Measurements from ENCODE around the gene KLHDC3. TPM values are rescaled to one million over a fixed set of nuclear protein-coding genes. Genes with fewer than 3 reads are reported as not detected.

KLHDC3 gene
- total and polyA plus RNA-seq, 9 of the 15 experiments (the other 6 are each of a cell fraction or from before 2014, with no cell fraction given) = 4.5 to 171 (median 107) TPM

DNA sequence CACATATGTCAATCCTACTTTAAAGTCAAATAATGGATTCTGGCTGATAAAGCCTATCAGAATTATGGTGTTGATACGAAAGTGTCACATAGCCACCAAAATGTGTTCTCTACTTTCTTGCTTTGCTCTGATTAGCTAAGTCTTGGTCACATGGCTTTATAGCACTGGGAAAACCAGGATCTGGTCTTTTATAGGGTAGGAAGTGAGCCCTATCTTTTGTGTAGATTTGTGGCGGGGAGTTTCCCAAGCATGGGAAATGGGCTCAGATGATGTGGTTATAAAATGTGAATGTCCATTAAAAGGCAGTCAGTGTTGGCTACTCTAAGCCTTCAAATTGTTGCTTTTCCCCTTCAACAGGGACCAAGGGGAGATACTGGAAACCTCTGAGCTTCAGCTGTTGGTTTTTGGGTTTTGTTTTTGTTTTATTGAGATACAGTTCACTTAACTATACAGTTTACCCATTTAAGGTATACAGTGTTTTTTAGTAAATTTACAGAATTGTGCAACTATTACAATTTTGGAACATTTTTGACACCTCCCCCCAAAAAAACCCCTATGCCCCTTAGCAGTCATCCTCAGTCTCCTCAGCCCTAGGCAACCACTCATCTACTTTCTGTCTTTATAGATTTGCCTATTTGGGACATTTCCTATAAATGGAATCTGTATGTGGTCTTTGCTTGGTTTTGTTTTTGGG is 19.6 kb downstream of the KLHDC3 start:
- intact Hi-C loops (cut with micrococcal nuclease) (no loop called here), in situ Hi-C loops (cut with MboI) (no loop called here)
- FAIRE-seq (no peak), DNase-seq (ENCODE audit: extremely low read depth in 1 of 4, low spot score in 3 of 4) (no peak), ATAC-seq (no peak)
- Histone ChIP-seq H2AFZ (ENCODE audit: low read depth, low read length) (no peak overlapping the region), H3K36me3 (ENCODE audit: control insufficient read depth, insufficient read depth, low read length) (peaks cover 72% of the 10 kb centered on the region), H3K9me1 (ENCODE audit: control insufficient read depth, insufficient read depth, low read length) (no peaks in the 10 kb centered on the region), H3K79me2 (ENCODE audit: control insufficient read depth, insufficient read depth, low read length) (no peaks in the 10 kb centered on the region), H3K9ac (ENCODE audit: insufficient read depth in 1 of 2, low read depth in 2 of 2, low read length in 2 of 2) (no peak overlapping the region), H3K27ac (ENCODE audit: extremely low read depth, low read depth, low read length) (no peak overlapping the region), H3K4me2 (ENCODE audit: insufficient read depth, low read length) (no peak overlapping the region), H3K9me3 (replicated peaks; ENCODE audit: control insufficient read depth, insufficient read depth, low read depth, low read length) (no peaks in the 10 kb centered on the region), H3K4me3 (no peak overlapping the region), H4K20me1 (replicated peaks; ENCODE audit: control insufficient read depth, insufficient read depth, low read length) (no peaks in the 10 kb centered on the region; the same call in 1 of the 2 replicates), H3K27me3 (ENCODE audit: control insufficient read depth in 2 of 2, insufficient read depth in 2 of 2, low read length in 2 of 2) (no peaks in the 10 kb centered on the region), H3K4me1 (replicated peaks in 1 of 2; ENCODE audit: control insufficient read depth in 2 of 2, insufficient read depth in 2 of 2, low read length in 2 of 2) (peaks cover 0 to 3% of the 10 kb centered on the region in 2 experiments; a peak in 1 of 5 replicates)
- CTCF ChIA-PET (ENCODE audit: low intra/inter-chr PET ratio) = no interaction called here
- BruUV-seq (replicated peaks) = no TSS peak
- 86% methylated on average over 2 of the region's 2 CpGs for WGBS (ENCODE audit: insufficient coverage, low coverage, missing lambda C conversion rate)
- POLR2A ChIA-PET = interaction anchor here (0.7 to 5.7 kb wide), 7 partner anchors 9 to 110 kb away, joined by 3 to 22 read pairs (median 5); partner anchors contain the start of genes KLHDC3, MEA1 and RRP36
- TF ChIP-seq HNRNPL (IDR thresholded peaks at IDR 0.05; ENCODE audit: low read depth, low read length) (no peak), PHB (CRISPR knock-in tag; IDR thresholded peaks at IDR 0.05) (no peak), SLC30A9 (CRISPR knock-in tag; IDR thresholded peaks at IDR 0.05) (no peak), KHSRP (IDR thresholded peaks at IDR 0.05) (no peak), ZFP36 (IDR thresholded peaks at IDR 0.05; ENCODE audit: low read depth, low read length, partially characterized antibody) (no peak), SUPT5H (IDR thresholded peaks at IDR 0.05) (0 out of 2 replicates have a peak, but pooled peaks have one; percentile 8), SREBF2 (CRISPR knock-in tag; IDR thresholded peaks at IDR 0.05) (no peak), FOXA1 (IDR thresholded peaks at IDR 0.05; ENCODE audit: borderline replicate concordance) (no peak), TFAM (CRISPR knock-in tag; conservative IDR thresholded peaks at IDR 0.05) (no peak), ZNF766 (CRISPR knock-in tag; conservative IDR thresholded peaks at IDR 0.05) (no peak), POLR2A (conservative IDR thresholded peaks at IDR 0.05) (0 out of 2 replicates have a peak, but pooled peaks have one; percentile 1), STAT5B (CRISPR knock-in tag; IDR thresholded peaks at IDR 0.05) (no peak), SETDB1 (IDR thresholded peaks at IDR 0.05; ENCODE audit: low read length) (no peak), ILK (tag; IDR thresholded peaks at IDR 0.05; ENCODE audit: borderline replicate concordance, low read depth) (no peak)
- TF ChIP-seq, protein P1, sequence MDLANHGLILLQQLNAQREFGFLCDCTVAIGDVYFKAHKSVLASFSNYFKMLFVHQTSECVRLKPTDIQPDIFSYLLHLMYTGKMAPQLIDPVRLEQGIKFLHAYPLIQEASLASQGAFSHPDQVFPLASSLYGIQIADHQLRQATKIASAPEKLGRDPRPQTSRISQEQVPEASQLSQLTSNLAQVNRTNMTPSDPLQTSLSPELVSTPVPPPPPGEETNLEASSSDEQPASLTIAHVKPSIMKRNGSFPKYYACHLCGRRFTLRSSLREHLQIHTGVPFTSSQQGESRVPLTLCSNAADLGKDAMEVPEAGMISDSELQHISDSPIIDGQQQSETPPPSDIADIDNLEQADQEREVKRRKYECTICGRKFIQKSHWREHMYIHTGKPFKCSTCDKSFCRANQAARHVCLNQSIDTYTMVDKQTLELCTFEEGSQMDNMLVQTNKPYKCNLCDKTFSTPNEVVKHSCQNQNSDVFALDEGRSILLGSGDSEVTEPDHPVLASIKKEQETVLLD (IDR thresholded peaks at IDR 0.05) = no peak
- TF ChIP-seq, protein P2, sequence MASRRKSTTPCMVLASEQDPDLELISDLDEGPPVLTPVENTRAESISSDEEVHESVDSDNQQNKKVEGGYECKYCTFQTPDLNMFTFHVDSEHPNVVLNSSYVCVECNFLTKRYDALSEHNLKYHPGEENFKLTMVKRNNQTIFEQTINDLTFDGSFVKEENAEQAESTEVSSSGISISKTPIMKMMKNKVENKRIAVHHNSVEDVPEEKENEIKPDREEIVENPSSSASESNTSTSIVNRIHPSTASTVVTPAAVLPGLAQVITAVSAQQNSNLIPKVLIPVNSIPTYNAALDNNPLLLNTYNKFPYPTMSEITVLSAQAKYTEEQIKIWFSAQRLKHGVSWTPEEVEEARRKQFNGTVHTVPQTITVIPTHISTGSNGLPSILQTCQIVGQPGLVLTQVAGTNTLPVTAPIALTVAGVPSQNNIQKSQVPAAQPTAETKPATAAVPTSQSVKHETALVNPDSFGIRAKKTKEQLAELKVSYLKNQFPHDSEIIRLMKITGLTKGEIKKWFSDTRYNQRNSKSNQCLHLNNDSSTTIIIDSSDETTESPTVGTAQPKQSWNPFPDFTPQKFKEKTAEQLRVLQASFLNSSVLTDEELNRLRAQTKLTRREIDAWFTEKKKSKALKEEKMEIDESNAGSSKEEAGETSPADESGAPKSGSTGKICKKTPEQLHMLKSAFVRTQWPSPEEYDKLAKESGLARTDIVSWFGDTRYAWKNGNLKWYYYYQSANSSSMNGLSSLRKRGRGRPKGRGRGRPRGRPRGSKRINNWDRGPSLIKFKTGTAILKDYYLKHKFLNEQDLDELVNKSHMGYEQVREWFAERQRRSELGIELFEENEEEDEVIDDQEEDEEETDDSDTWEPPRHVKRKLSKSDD (conservative IDR thresholded peaks at IDR 0.05; ENCODE audit: low read length) = no peak
